Cerebellar nuclear complex (tissue), 1 donor: ENCODE data around the gene TIMP2.
"Not testable (repeated sequence)": the region's sequence is repeated elsewhere in the genome, so short reads cannot be mapped to it uniquely, and the experiment has no call there.

ENCODE experiments used
- DNase-seq, 2 experiments: peaks; one replicate each; lab custom pipeline; 2025; lab: John Stamatoyannopoulos, UW

Gene TIMP2

DNA sequence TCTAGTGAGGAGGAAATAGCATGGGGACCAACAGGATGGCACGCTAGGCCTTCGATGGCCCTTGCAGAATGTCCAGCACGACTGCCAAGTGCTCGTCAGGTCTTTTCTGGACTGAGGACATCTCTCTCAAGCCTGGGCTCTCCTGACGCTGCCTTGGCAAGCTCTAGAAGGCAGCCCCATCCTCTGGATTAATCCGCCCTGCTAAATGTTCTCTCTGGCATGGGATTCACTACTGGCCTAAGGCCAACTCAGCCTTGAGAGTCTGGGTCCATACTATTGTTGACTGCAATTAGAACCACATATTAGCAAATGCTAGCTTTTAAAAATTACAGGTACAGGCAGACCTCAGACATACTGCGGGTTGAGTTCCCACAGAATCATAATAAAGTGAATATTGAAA, 19.6 kb downstream of the TIMP2 start:
- no peak for DNase-seq

DNA sequence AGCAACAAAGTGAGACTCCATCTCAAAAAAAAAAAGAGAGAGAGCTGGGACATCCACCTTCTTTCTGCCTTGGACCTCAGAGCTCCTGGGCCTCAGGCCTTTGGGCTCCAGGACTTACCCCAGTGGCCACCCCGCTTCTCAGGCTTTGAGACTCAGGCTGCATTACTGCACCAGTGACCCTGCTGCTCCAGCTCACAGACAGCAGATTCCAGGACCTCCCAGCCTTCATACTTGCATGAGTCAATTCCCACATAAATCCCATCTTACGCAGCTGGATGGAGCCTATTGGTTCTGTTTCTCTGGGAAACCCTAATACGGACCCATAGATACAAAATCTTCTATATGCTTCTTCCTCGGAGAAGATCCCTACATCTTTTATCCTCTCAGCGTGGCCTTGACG, 20.1 kb downstream of the TIMP2 start:
- DNase-seq: no peak

DNA sequence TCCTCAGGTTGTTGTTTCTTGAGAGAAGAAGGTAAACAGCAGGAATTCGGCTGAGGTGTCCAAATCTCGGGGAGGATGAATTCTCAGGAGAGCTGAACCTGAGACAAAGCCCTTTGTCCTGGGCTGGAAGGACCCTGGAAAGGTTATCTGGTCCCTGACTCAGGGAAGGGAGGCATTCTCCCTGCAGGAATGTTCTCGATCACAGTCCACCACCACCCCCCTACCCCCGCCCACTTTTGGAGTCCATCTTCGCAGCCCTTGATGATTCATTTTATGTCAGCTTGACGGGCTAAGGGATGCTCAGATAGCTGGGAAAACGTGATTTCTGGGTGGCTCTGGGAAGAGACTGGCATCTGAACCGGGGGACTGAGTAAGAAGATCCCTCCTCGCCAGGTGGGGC, 20.8 kb downstream of the TIMP2 start:
- DNase-seq: no peak

DNA sequence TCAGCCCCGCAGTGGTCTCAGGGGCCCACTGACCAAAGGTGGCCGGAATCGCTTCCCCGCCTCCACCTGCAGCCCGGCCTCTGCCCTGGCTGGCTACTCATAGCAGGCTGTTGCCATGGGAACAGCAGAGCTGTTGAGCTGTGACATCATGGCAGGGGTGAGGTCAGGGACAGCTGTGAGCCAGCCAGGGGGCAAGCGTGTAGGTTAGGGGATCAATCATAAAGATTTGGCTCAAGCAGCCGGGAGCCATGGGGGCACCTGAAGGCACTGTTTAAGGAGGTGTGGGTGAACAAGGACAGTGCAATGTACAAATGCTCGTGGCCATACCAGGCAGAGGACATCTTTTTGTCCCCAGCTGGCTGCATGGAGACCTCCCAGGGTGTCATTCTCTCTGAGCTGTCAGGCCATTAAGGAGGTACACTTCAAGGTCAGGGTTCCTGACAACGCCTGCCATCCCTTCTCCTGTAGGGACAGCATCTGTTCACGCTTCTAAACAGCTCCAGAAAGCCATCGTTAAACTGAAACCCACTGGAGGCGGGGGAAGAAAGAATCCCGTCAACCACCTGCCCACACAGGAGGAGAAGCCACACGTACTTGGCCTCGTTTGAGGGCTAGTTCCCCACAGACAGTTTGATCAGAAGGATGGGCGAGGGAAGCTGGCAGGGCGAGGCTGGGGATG, 21.9 kb downstream of the TIMP2 start, which contains the start of gene CEP295NL:
Gene CEP295NL, minus strand, starts transcription at position 101 of the 679 bp plus-strand sequence. CDS start 1,373 bp downstream, outside the sequence.
- DNase-seq: no peak

DNA sequence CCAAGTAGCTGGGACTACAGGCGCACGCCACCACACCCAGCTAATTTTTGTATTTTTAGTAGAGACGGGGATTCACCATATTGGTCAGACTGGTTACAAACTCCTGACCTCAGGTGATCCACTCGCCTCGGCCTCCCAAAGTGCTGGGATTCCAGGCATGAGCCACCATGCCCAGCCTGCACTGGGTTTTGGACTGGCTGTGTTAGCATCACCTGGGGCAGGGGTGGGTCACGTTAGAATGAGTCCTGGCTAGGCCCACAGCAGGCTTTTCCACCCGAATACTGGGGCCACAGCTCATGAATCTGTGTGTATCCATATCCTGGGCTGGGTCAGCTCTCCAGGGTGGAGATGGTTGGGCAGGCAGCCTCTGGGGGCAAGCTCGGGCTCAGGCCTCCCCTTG, 23.0 kb downstream of the TIMP2 start:
- not testable (repeated sequence) for DNase-seq

DNA sequence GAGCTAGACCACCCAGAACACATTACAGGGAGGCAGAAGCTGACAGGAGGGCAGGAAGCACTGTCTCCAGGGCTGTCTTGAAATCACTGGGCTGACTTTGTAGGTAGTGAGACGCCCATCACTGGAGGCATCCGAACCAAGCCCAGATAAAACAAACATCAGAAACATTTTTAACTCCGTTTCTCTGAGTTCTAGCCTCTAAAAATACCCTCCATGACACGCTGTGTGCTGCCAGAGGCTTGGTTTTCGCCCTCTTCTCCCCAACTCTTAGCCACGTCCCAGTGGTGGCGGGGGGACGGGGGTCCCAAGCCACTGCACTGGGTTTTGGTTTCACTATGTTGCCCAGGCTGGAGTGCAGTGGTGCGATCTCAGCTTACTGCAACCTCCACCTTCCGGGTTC, 23.4 kb downstream of the TIMP2 start:
- DNase-seq: no peak

DNA sequence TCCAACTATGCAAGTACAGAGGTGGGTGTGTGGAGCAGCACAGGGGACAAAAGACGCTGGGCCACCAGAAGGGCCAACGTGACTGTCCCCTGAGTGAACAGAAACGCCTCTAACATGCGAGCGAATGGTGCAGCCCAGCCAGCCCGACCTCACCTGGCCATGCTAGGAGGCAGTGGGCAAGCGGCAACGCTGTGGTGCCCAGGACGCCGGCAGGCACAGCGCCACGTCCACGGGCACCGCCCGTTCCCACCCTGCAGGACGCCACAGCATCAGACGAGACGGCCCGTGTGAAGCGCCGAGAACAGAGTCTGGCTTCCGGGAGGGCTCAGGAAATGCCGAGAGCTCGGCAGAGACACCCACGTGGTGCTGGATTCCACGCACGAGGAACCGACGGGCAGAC, 24.4 kb downstream of the TIMP2 start:
- no peak for DNase-seq

DNA sequence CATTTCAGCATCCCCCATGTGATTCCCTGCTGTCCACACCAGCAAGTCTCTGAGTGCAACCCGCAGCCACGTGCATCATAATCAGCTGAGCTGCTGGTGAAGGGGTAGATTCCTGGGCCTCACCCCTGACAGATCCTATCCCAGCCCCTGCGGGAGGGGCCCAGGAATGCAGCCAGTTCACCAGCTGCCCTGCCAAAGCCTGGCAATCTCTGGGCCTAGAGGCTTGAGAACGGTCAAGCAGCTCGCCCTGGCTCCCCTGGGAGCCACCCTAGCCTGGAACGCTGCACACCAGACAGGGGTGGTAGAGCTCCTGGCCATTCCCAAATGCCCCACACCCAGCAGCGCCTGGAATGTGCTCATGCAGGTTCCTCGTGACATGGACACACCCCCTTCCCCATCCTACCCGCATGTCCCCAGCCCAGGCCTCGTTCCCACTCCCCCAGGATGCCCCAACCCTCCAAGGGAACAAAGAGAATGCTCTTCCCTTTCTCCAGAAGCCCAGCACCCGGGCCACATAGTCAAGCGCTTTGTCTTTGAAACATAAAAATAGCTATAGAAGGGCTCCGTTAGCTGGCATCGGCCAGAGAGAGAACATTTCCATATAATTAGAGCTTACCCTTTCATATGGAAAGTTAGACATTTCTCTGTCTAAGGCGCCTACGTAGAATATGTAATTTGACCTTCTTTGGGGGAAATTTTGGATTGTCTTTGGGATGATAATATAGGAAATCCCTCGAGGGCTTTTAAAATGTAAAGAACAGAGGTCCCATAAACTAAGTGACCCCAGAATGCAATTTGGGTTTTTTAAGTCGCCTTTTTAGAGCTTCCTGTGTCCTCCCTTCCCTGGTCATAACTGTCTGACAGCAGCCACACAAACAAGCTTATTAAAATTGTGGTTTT, 25.6 kb downstream of the TIMP2 start:
- no peak for DNase-seq

DNA sequence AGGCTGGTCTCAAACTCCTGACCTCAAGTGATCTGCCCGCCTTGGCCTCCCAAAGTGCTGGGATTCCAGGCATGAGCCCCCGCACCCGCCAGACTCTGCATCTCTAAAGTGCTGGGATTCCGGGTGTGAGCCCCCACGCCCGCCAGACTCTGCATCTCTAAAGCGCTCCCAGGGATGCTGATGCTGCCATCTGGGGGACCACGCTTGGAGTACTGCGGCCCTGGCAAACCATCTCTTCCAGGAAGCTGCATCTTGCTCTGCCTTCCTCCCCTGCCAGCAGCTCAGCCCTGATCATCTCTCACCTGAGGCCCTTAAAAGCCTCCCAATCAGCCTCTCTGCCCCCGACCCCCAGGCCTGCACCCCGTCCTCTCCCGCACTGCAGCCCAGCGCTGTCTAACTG, 26.2 kb downstream of the TIMP2 start:
- DNase-seq: no peak

DNA sequence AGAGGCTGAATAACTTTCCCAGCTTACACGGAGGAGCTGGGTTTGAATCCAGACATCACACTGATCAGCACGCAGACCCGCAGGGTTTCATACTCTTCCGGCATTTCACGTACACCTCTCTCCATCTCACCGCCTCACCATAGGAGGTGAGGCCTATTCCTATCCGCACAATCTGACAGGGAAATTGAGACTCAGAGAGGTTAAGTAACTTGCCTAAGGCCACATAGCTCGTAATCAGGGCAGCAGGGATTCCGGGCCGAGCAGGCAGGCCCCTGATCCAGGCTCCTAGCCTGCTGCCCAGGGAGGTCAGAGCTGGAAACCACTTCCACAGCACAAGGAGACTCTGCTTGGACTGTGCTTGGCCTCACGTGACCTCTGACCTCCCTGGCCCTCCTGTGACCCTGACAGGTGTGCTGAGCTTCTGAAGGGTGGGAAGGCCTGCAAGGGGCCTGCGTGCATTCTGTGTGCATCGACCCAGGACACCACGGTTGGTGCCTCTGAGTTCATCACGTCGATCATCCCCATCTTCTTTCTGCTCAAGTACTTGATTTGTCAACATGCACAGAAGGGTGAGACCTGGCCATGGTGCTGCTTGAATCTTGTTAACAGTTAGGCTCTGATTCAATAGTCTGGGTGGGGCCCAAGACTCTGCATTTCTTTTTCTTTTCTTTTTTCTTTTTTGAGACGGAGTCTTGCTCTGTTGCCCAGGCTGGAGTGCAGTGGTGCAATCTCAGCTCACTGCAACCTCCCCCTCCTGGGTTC, 26.9 kb downstream of the TIMP2 start:
- DNase-seq: no peak

DNA sequence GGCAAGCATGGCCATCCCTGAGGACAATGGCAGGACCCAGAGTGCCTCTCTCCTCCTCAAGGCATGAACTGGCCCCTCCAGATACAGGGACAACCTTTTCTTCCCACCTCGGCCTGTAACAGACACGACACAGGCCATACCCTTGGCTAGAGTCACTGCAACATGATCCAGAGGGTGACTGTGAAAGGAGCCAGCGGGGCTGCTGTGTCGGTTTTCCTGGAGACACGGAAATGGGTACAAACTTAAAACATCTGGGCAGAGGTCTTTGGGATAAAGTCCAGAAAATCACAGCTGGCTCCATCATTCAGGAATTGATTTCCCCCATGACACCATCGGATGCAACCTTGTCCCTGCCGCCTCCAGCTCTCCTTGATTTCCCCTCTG, 27.5 kb downstream of the TIMP2 start:
- no peak for DNase-seq

DNA sequence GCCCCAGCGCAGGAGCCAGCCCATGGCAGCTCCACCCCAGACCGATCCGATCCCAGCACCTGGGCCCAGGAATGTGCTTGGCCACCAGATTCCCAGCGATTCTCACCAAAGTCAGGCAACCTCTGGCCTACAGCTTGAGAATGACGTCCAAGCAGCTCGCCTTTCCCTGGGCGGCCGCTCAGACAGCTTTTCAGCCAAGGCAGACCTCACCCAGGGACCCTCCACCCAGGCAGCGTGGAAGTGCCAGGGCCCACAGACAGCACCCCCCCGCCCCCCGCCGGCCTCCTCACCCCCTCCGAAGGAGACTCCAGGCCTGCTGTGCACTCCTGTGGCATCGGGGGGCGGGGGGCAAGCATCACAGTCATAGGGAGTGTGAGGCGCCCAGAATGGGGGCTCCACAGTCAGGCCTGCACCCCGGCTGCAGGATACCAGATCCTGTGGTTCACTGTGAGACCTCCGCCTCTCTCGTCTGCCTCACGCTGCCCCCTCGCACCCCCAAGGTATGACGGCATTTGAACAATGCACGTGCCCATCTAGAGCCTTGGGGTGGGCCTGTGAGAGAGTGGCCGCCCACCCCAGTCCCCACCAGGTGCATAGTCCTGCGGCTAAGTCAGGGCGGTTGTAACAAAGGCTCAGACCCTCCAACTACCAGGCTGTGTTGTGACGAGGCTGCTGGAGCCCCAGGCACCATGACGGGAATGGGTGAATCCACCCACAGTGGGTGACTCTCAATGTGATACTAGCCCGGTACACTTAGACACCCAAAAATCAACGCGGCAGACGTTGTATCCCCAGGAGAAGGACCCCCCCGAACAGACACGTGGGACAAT, 28.1 kb downstream of the TIMP2 start:
- no peak for DNase-seq

DNA sequence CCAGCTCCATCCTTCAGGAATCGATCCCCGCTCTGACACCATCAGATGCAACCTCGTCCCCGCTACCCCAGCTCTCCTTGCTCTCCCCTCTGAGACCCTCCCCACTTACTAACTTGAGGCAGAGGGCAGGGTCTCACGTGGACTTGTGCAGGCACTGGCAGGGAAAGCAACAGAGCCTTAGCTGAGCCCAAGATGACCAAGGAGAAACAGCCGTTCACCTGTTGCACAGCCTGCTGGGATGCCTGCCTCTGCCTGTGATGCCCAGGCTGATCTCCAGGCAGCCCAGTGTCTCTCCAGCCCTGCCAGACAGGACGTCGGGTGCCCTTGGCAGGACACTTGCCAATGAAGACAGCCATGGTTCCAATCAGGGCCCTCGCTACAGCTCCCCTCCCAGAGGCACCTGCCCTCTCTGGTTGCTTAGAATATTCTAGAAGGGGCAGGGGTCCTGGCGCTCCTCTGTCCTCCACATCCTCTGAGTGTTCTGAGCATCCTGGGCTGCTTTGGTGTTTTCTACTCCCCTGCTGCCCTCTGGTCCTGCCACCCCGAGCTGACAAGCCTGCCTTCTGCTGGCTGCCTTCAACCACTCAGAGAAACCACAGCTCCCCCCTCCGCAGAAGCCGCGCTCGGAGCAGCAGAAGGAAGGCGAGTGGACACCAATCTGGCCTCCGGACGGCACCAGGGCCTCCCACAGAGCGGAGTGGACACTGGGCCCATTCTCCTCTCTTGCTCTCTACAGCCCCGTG, 28.9 kb downstream of the TIMP2 start:
- DNase-seq: no peak

DNA sequence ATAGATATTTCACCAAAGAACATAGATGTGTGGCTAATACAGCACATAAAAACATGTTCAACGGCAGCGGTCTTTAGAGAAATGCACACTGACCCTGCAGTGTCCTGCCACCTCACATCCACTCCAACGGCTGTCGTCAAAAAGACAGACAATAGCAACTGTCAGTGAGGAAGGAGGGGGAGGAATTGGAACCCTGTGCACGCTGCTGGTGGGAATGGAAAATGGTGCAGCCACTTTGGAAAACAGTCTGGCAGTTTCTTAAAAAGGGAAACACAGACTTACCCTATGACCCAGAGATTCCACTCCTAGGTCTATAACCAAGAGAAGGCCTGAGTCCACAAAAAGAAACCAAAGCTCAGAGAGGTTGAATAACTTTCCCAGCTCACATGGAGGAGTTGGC, 29.9 kb downstream of the TIMP2 start:
- DNase-seq: no peak

DNA sequence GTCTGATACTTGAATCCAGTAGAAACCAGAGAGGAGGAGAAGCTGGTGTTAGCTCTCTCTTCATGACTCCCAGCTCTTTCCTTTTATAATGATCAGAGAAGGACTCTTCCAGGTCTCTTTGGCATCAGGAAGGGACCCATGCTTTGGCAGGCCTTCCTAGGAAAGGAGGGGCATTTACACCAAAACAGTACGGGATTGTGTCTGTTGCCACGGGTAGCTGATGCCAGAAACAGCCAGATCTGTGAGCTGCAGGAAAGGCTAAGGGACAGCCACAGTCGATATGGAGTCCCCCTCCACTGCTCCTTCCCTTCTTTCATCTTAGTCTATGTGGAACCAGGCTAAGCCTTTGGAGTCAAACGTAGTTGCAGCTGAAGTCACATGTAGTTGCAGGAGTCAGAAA, 31.5 kb downstream of the TIMP2 start:
- no peak for DNase-seq

DNA sequence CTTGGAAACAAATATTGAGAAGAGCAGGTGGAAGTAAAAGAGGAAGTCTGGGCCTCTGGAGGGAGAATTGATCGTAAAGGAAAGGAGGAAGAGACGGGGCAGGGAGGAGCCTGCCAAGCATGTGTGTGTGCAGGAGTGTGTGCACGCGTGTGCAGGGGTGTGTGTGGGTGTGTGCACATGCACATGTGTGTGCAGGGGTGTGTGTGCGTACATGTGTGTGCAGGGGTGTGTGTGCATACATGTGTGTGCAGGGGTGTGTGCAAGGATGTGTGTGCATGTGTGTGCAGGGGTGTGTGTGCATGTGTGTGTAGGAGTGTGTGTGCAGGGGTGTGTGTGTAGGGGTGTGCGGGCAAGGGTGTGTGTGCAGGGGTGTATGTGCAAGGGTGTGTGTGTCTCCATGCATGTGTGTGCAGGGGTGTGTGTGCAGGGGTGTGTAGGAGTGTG, 32.2 kb downstream of the TIMP2 start:
- DNase-seq: no peak

DNA sequence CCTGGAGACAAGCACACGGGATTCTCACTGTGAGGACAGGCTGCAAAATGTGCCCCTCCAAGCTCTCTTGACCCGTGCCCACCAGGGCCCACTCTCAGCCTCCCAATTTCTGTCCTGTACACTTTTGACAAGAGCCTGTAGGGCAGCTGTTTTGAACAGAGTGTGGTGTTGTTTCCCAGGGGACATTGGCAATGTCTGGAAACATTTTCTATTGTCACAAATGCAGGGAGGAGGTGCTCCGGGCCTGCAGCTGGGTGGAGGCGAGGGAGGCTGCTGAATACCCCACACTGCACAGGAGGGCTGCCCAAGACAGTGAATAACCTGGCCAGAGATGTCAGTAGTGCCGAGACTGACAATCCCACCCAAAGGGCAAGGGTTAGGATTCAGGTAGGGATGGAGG, 32.7 kb downstream of the TIMP2 start:
- no peak for DNase-seq

DNA sequence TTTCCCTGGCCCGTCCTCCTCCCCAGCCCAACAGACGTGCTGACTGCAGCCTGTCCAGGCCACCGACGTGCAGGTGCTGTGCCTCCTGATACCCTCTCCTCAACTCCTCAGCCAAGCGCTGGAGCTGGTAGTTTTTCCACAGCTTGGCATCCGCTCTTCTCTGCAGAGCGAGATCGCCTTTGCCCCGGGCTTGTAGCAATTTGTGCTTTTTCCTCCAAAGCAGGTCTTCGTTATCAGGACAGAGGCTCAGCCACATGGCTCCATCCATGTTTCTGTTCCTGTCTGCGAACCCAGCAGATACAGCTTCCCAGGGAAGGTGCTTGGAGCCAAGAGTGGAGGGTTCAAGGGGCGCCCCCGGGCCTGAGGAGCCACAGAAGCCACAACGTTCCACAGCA, 33.1 kb downstream of the TIMP2 start:
- DNase-seq: no peak

DNA sequence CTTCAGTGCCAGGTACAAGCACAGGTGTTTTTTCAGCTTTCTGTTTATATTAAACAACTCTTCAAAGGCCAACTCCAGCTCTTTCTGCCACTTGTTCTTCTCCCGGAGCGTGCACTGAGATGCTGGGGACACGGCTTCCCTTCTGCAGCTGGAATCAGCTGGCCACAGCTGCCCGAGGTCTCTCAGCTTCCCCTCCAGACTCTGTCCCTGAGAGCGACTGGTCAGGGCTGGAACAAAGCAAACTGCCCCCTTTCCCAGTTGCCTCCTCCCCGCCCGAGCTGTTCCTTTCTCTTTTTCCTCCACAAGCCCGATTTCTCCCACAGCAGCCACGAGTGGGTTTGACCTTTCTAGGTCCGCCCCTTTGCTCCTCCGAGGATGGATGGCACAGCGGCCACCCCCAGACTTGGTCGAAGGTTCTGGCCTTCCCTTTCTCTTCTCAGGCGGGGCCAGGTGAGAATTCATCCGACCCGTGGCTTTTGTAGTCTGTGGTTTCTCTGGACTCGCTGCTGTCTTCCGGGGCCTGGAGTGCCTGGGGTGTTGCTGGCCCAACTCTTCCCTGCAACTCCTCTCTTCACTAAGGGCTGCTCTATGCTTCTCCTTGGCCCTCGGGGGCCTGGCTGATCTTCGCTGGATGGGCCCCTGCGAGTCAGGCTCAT, 33.7 kb downstream of the TIMP2 start:
- no peak for DNase-seq

DNA sequence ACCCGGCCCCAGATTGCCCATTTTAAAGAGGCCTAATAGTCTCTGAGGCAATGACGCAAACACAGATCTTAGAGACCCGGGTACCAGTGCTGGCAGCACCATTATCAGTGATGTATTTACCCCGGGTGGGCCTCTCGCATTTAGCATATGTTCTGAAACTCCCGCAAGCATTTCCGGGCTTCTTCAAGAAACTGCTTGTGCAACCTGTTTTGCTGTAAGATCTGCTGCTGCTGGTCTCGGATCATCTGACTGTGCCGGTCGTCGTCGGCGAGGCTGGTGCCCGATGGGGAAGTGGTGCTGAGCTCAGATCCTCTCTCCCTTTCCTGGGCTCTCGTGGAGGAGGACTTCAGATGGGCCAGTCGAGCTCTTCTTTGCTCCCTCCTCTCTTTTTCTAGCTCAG, 34.7 kb downstream of the TIMP2 start:
- DNase-seq: no peak
